Measurements from ENCODE around the gene IGFL3.
"Not testable (repeated sequence)": the region's sequence is repeated elsewhere in the genome, so short reads cannot be mapped to it uniquely, and the experiment has no call there.

The IGFL3 gene

GRCh38 chr19:46118136-46118535, 6.4 kb downstream of the IGFL3 start:
- no peak for FAIRE-seq

- FAIRE-seq = no peak
Measured at GRCh38 chr19:46116121-46116520, 8.4 kb downstream of the IGFL3 start.

- FAIRE-seq = no peak
Measured at GRCh38 chr19:46115396-46116106, 8.9 kb downstream of the IGFL3 start.

- no peak for FAIRE-seq
Measured at GRCh38 chr19:46113726-46114125, 10.8 kb downstream of the IGFL3 start.

GRCh38 chr19:46112527-46112926, 12.0 kb downstream of the IGFL3 start:
- no peak for FAIRE-seq

GRCh38 chr19:46111376-46111775, 13.1 kb downstream of the IGFL3 start:
- FAIRE-seq = no peak

- FAIRE-seq = no peak
Measured at GRCh38 chr19:46109876-46110275, 14.6 kb downstream of the IGFL3 start.

- FAIRE-seq = no peak
Measured at GRCh38 chr19:46107371-46107770, 17.1 kb downstream of the IGFL3 start.

- not testable (repeated sequence) for FAIRE-seq
Measured at GRCh38 chr19:46102333-46102732, 22.2 kb downstream of the IGFL3 start.

GRCh38 chr19:46101293-46101692, 23.2 kb downstream of the IGFL3 start:
- no peak for FAIRE-seq

- no peak for FAIRE-seq
Measured at GRCh38 chr19:46100344-46100743, 24.1 kb downstream of the IGFL3 start.

GRCh38 chr19:46090444-46090843, 34.0 kb downstream of the IGFL3 start:
- no peak for FAIRE-seq

- FAIRE-seq = no peak
Measured at GRCh38 chr19:46089432-46089831, 35.1 kb downstream of the IGFL3 start.

- no peak for FAIRE-seq
Measured at GRCh38 chr19:46088101-46088500, 36.4 kb downstream of the IGFL3 start.

GRCh38 chr19:46085888-46086287, 38.6 kb downstream of the IGFL3 start:
- FAIRE-seq = no peak

- no peak for FAIRE-seq
Measured at GRCh38 chr19:46082728-46083050, 41.8 kb downstream of the IGFL3 start.

- FAIRE-seq = no peak
Measured at GRCh38 chr19:46081928-46082727, 42.4 kb downstream of the IGFL3 start.

- no peak for FAIRE-seq
Measured at GRCh38 chr19:46080561-46080960, 43.9 kb downstream of the IGFL3 start.

- no peak for FAIRE-seq
Measured at GRCh38 chr19:46079576-46079975, 44.9 kb downstream of the IGFL3 start.

- FAIRE-seq = not testable (repeated sequence)
Measured at GRCh38 chr19:46078573-46079332, 45.7 kb downstream of the IGFL3 start.

- FAIRE-seq = no peak
Measured at GRCh38 chr19:46077815-46078167, 46.7 kb downstream of the IGFL3 start.

GRCh38 chr19:46076951-46077814, 47.3 kb downstream of the IGFL3 start:
- FAIRE-seq = no peak
